Urinary bladder (tissue), 4 donors: Measurements from ENCODE around the gene VSIR. TPM values are rescaled to one million over a fixed set of nuclear protein-coding genes. Genes with fewer than 3 reads are reported as not detected.

Experiments used
- DNase-seq: peaks from one replicate; pipeline ENCODE4 v3.0.0-alpha.2; 2015; ENCODE audit errors: extremely low spot score
- H3K27ac ChIP-seq: one replicate; pipeline ENCODE4 v1.5.1; 2013; ENCODE audit warnings: low read depth, mild to moderate bottlenecking, moderate library complexity
- H3K36me3 ChIP-seq: one replicate; pipeline ENCODE4 v1.6.1; 2013; ENCODE audit warnings: mild to moderate bottlenecking, moderate library complexity; ENCODE audit not compliant: insufficient read depth
- H3K4me1 ChIP-seq: one replicate; pipeline ENCODE4 v1.6.1; 2013; ENCODE audit warnings: mild to moderate bottlenecking, moderate library complexity; ENCODE audit not compliant: insufficient read depth
- H3K4me3 ChIP-seq: one replicate; pipeline ENCODE4 v1.5.1; 2013; ENCODE audit warnings: low read depth, low read length
- WGBS: extraction: QIAGEN DNeasy Blood & Tissue Kit; methylation state at CpG from one replicate; pipeline ENCODE4 v1.1.7; 2013; 5-methylcytosine and 5-hydroxymethylcytosine counted together
- polyA plus RNA-seq: library from polyadenylated mRNA; stranded (reverse); fragments of 200-250 nt; gene quantifications from one replicate; pipeline ENCODE4 v1.2.3, GENCODE V29; 2013
- total RNA-seq: library from RNA; depleted of rRNA; stranded (reverse); fragments of >200 nt; gene quantifications from one replicate; pipeline ENCODE4 v1.2.3, GENCODE V29; 2014
- donor health status: healthy with polysubstance abuse.
- donor health status: healthy.

VSIR gene
- total and polyA plus RNA-seq, 2 donors, result 24.9 to 59.6 TPM

GRCh38 chr10:71739358-71739900, 33.9 kb downstream of the VSIR start:
- Histone ChIP-seq H3K4me3 (no peak overlapping the region), H3K4me1 (no peaks in the 10 kb centered on the region), H3K36me3 (no peaks in the 10 kb centered on the region), H3K27ac (no peak overlapping the region)
- 97% methylated on average over 8 of the region's 8 CpGs for WGBS
- DNase-seq, result no peak

- H3K36me3 ChIP-seq, result no peaks in the 10 kb centered on the region
- 69% methylated on average over 3 of the region's 3 CpGs for WGBS
- DNase-seq, result no peak
- no peak overlapping the region for H3K4me3 ChIP-seq
- H3K27ac ChIP-seq, result no peak overlapping the region
- no peaks in the 10 kb centered on the region for H3K4me1 ChIP-seq
These were observed 35.5 kb downstream of the VSIR start for GRCh38 chr10:71737834-71738197.

GRCh38 chr10:71737001-71737833, 36.1 kb downstream of the VSIR start:
- no peaks in the 10 kb centered on the region for H3K36me3 ChIP-seq
- no peaks in the 10 kb centered on the region for H3K4me1 ChIP-seq
- H3K4me3 ChIP-seq, result no peak overlapping the region
- WGBS, result 79% methylated on average over 12 of the region's 12 CpGs
- DNase-seq, result no peak
- H3K27ac ChIP-seq, result no peak overlapping the region

- Histone ChIP-seq H3K4me3 (no peak overlapping the region), H3K4me1 (no peaks in the 10 kb centered on the region)
- WGBS, result 88% methylated on average over 2 of the region's 2 CpGs
These were observed 36.8 kb downstream of the VSIR start for GRCh38 chr10:71736570-71736952.

GRCh38 chr10:71735709-71736569, 37.4 kb downstream of the VSIR start:
- H3K27ac ChIP-seq, result peak overlapping the region; percentile 14
- no peaks in the 10 kb centered on the region for H3K4me1 ChIP-seq
- no peak for DNase-seq
- 86% methylated on average over 16 of the region's 16 CpGs for WGBS
- H3K36me3 ChIP-seq, result no peaks in the 10 kb centered on the region
- no peak overlapping the region for H3K4me3 ChIP-seq

More at GRCh38 chr10:71736570-71736952, 36.8 kb downstream of the VSIR start:
- no peaks in the 10 kb centered on the region for H3K36me3 ChIP-seq
- no peak for DNase-seq
- peak overlapping the region; percentile 26 for H3K27ac ChIP-seq

- no peak for DNase-seq
- Histone ChIP-seq H3K36me3 (no peaks in the 10 kb centered on the region), H3K27ac (no peak overlapping the region), H3K4me3 (no peak overlapping the region), H3K4me1 (no peaks in the 10 kb centered on the region)
- WGBS, result 86% methylated on average over 5 of the region's 5 CpGs
These were observed 38.5 kb downstream of the VSIR start for GRCh38 chr10:71734797-71735196.

- H3K27ac ChIP-seq, result no peak overlapping the region
- WGBS, result 94% methylated on average over 12 of the region's 12 CpGs
- no peaks in the 10 kb centered on the region for H3K36me3 ChIP-seq
- no peak overlapping the region for H3K4me3 ChIP-seq
- no peaks in the 10 kb centered on the region for H3K4me1 ChIP-seq
- no peak for DNase-seq
These were observed 41.5 kb downstream of the VSIR start for GRCh38 chr10:71731791-71732190.

- DNase-seq, result no peak
- 60% methylated on average over 10 of the region's 10 CpGs for WGBS
- Histone ChIP-seq H3K4me3 (no peak overlapping the region), H3K4me1 (no peaks in the 10 kb centered on the region), H3K27ac (no peak overlapping the region), H3K36me3 (no peaks in the 10 kb centered on the region)
These were observed 44.1 kb downstream of the VSIR start for GRCh38 chr10:71729161-71729636.

GRCh38 chr10:71727738-71728737, 45.3 kb downstream of the VSIR start:
- Histone ChIP-seq H3K27ac (peak overlapping the region; percentile 69), H3K4me3 (no peak overlapping the region), H3K4me1 (no peaks in the 10 kb centered on the region), H3K36me3 (no peaks in the 10 kb centered on the region)
- 13% methylated on average over 8 of the region's 8 CpGs for WGBS
- no peak for DNase-seq

GRCh38 chr10:71727105-71727737, 46.1 kb downstream of the VSIR start:
- H3K4me1 ChIP-seq, result no peaks in the 10 kb centered on the region
- DNase-seq, result no peak
- no peaks in the 10 kb centered on the region for H3K36me3 ChIP-seq
- 68% methylated on average over 12 of the region's 12 CpGs for WGBS
- H3K27ac ChIP-seq, result peak overlapping the region; percentile 69
- H3K4me3 ChIP-seq, result no peak overlapping the region

- Histone ChIP-seq H3K4me3 (no peak overlapping the region), H3K36me3 (no peaks in the 10 kb centered on the region), H3K4me1 (no peaks in the 10 kb centered on the region), H3K27ac (peak overlapping the region; percentile 24)
- DNase-seq, result no peak
- 83% methylated on average over 11 of the region's 11 CpGs for WGBS
These were observed 46.7 kb downstream of the VSIR start for GRCh38 chr10:71726580-71727104.

GRCh38 chr10:71725998-71726579, 47.2 kb downstream of the VSIR start:
- no peak overlapping the region for H3K27ac ChIP-seq
- no peaks in the 10 kb centered on the region for H3K4me1 ChIP-seq
- H3K36me3 ChIP-seq, result no peaks in the 10 kb centered on the region
- WGBS, result 59% methylated on average over 9 of the region's 9 CpGs
- H3K4me3 ChIP-seq, result no peak overlapping the region
- no peak for DNase-seq
